K562 (cell line): ENCODE data around the gene FERMT3. TPM values are rescaled to one million over a fixed set of nuclear protein-coding genes. Genes with fewer than 3 reads are reported as not detected.
A peak's percentile ranks its signal among the peaks of the same experiment; 100 is the strongest.

Experiments
- ATAC-seq: fragments of 200-7000 bp; cut with Tn5 transposase; 3 replicates; pipeline ENCODE4 v1.9.1; 2020; ENCODE audit warnings: moderate library complexity
- BruUV-seq: library from RNA; stranded (reverse); fragments of 400-500 nt; replicated peaks from 2 replicates; lab custom pipeline; 2021; lab: Mats Ljungman, UMichigan
- CTCF ChIA-PET: fragments of 300-600 bp; formaldehyde crosslinking; extraction: SDS; loops from one replicate; lab custom pipeline; 2021; ENCODE audit warnings: low intra/inter-chr PET ratio; lab: Yijun Ruan, JAX
- POLR2A ChIA-PET: fragments of 300-600, 350-650 bp; sonication (Branson Sonifier 250); formaldehyde crosslinking; extraction: SDS; loops from one replicate; lab custom pipeline; 2021; ENCODE audit warnings: antibody characterized with exemption, inconsistent platforms; lab: Yijun Ruan, JAX
- DNase-seq, 4 experiments: peaks; one replicate each; pipeline versions ENCODE4 v3.0.0 to v3.0.0-alpha.2; 2011 to 2018; ENCODE audit warnings: low spot score in 3 of 4, mixed read lengths in 3 of 4; ENCODE audit errors: extremely low read depth in 1 of 4
- FAIRE-seq: peaks from 2 replicates; lab custom pipeline; 2011; peaks lifted over from hg19 to GRCh38; lab: Jason Lieb, UNC
- H2AFZ ChIP-seq: 2 replicates; pipeline ENCODE4 v1.6.0; 2011; ENCODE audit warnings: low read depth, low read length, control low read depth, inconsistent platforms
- H3K27ac ChIP-seq: fragments of 200-600 bp; 3 replicates; pipeline ENCODE4 v1.8.0; 2011; ENCODE audit warnings: low read depth, mild to moderate bottlenecking, control low read depth, inconsistent platforms, low read length, moderate library complexity, mixed read lengths; ENCODE audit errors: extremely low read depth
- H3K27me3 ChIP-seq, 2 experiments: fragments of 300-600 bp in 1 of 2; 2 replicates in 1 of 2; 3 replicates in 1 of 2; pipeline versions ENCODE4 v1.6.0 to v1.8.0; 2011; ENCODE audit warnings: inconsistent platforms in 2 of 2, low read length in 2 of 2, mild to moderate bottlenecking in 1 of 2, mixed read lengths in 1 of 2, moderate library complexity in 1 of 2; ENCODE audit not compliant: control insufficient read depth in 2 of 2, insufficient read depth in 2 of 2
- H3K36me3 ChIP-seq: fragments of 300-600 bp; 3 replicates; pipeline ENCODE4 v1.8.0; 2011; ENCODE audit warnings: mild to moderate bottlenecking, low read length, inconsistent platforms; ENCODE audit not compliant: control insufficient read depth, insufficient read depth
- H3K4me1 ChIP-seq, 2 experiments: fragments of 200-600 bp in 1 of 2; replicated peaks in 1 of 2; 2 replicates in 1 of 2; 3 replicates in 1 of 2; pipeline versions ENCODE4 v1.5.1 to v1.8.0; 2011; ENCODE audit warnings: inconsistent platforms in 2 of 2, low read length in 2 of 2, mild to moderate bottlenecking in 1 of 2, mixed read lengths in 1 of 2, moderate library complexity in 1 of 2; ENCODE audit not compliant: control insufficient read depth in 2 of 2, insufficient read depth in 2 of 2
- H3K4me2 ChIP-seq: 2 replicates; pipeline ENCODE4 v1.6.1; 2011; ENCODE audit warnings: low read length, control low read depth, inconsistent platforms, mixed read lengths; ENCODE audit not compliant: insufficient read depth
- H3K4me3 ChIP-seq: fragments of 200-600 bp; sonication (generic), shearing (Covaris generic); 2 replicates; pipeline ENCODE4 v1.5.1; 2016; ENCODE audit warnings: control low read depth, inconsistent platforms
- H3K79me2 ChIP-seq: fragments of 200-600 bp; 3 replicates; pipeline ENCODE4 v1.8.0; 2011; ENCODE audit warnings: low read length, inconsistent platforms; ENCODE audit not compliant: control insufficient read depth, insufficient read depth
- H3K9ac ChIP-seq, 2 experiments: 2 replicates each; pipeline versions ENCODE4 v1.6.0 to v1.6.1; 2011; ENCODE audit warnings: low read depth in 2 of 2, low read length in 2 of 2, control low read depth in 1 of 2, inconsistent platforms in 1 of 2, mild to moderate bottlenecking in 1 of 2, mixed read lengths in 1 of 2; ENCODE audit not compliant: insufficient read depth in 1 of 2
- H3K9me1 ChIP-seq: one replicate; pipeline ENCODE4 v1.6.0; 2011; ENCODE audit warnings: inconsistent platforms, mild to moderate bottlenecking, low read length, moderate library complexity; ENCODE audit not compliant: control insufficient read depth, insufficient read depth
- H3K9me3 ChIP-seq: replicated peaks from 2 replicates; pipeline ENCODE4 v1.5.1; 2011; ENCODE audit warnings: low read depth, low read length, inconsistent platforms; ENCODE audit not compliant: control insufficient read depth, insufficient read depth
- H4K20me1 ChIP-seq: replicated peaks from 2 replicates; pipeline ENCODE4 v1.6.1; 2011; ENCODE audit warnings: low read length, inconsistent platforms, mixed read lengths; ENCODE audit not compliant: control insufficient read depth, insufficient read depth
- CBX3 ChIP-seq, 2 experiments: IDR thresholded peaks; 1 replicate in 1 of 2; 2 replicates in 1 of 2; pipeline ENCODE4 v1.6.1; 2012; ENCODE audit warnings: inconsistent platforms in 2 of 2, low read length in 2 of 2, borderline replicate concordance in 1 of 2, control low read depth in 1 of 2
- FOXK2 ChIP-seq, 2 experiments: fragments of 450-650 bp; IDR thresholded peaks in 1 of 2; conservative IDR thresholded peaks in 1 of 2; 2 replicates each; pipeline ENCODE4 v1.6.1; 2016; ENCODE audit warnings: low read depth in 2 of 2, mild to moderate bottlenecking in 1 of 2
- FOXO4 ChIP-seq: fragments of 450-650 bp; formaldehyde crosslinking; IDR thresholded peaks from 2 replicates; pipeline ENCODE4 v1.4.0; 2020; ENCODE audit warnings: mild to moderate bottlenecking, moderate library complexity
- HEY1 ChIP-seq: fragments of 250-450 bp; sonication (Bioruptor Pico); IDR thresholded peaks from 2 replicates; pipeline ENCODE4 v1.5.0; 2020; ENCODE audit warnings: mild to moderate bottlenecking, moderate library complexity, borderline replicate concordance
- MCM7 ChIP-seq, 2 experiments: fragments of 450-650 bp; IDR thresholded peaks; 2 replicates each; pipeline ENCODE4 v1.6.1; 2016 to 2018
- NCOA4 ChIP-seq: fragments of 450-650 bp; IDR thresholded peaks from 2 replicates; pipeline ENCODE4 v1.6.1; 2018; ENCODE audit warnings: mild to moderate bottlenecking; ENCODE audit not compliant: partially characterized antibody
- SIN3A ChIP-seq, 2 experiments: fragments of 150-350 bp in 1 of 2; IDR thresholded peaks; 2 replicates each; pipeline ENCODE4 v1.6.1; 2011 to 2016; ENCODE audit warnings: borderline replicate concordance in 2 of 2, low read depth in 2 of 2, low read length in 2 of 2, mild to moderate bottlenecking in 2 of 2, moderate library complexity in 2 of 2; ENCODE audit not compliant: control insufficient read depth in 1 of 2
- THAP7 ChIP-seq: fragments of 250-450 bp; sonication (Bioruptor Pico); IDR thresholded peaks from 2 replicates; pipeline ENCODE4 v1.5.0; 2021
- ZNF124 ChIP-seq: sonication (generic); formaldehyde crosslinking; IDR thresholded peaks from 2 replicates; pipeline ENCODE4 v1.8.1; 2022; ENCODE audit warnings: missing genetic modification reagents
- WGBS: fragments of 100-300 bp; shearing (Covaris generic); methylation state at CpG from one replicate; pipeline ENCODE4 v1.1.6; 2016; ENCODE audit warnings: low coverage, mixed read lengths; ENCODE audit not compliant: insufficient coverage; ENCODE audit errors: missing lambda C conversion rate; 5-methylcytosine and 5-hydroxymethylcytosine counted together
- in situ Hi-C: fragments of 300-500 bp; cut with MboI; formaldehyde crosslinking; loops from 4 replicates; pipeline ENCODE4 v1.15.0; 2018; ENCODE audit warnings: inconsistent platforms, mixed read lengths
- intact Hi-C: fragments of 100-400 bp; cut with micrococcal nuclease; formaldehyde crosslinking; loops from 2 replicates; pipeline ENCODE4 v1.14.2; 2022
- polyA plus RNA-seq, 8 experiments: library from polyadenylated mRNA; depleted of rRNA in 4 of 8; stranded (reverse) in 5 of 8; unstranded in 3 of 8; fragments of >200 nt; fragmentation: Nextera tagmentation in 2 of 8; fragmentation: Illumina TruSeq in 1 of 8; extraction: Ambion mirVana in 2 of 8; extraction: Trizol in 1 of 8; gene quantifications; 2 replicates each; pipeline versions ENCODE4 v1.2.1 to v1.2.3, GENCODE V29; 2011 to 2014; ENCODE audit warnings: inconsistent platforms in 1 of 8, missing spikeins in 1 of 8
- total RNA-seq, 7 experiments: library from RNA; depleted of rRNA in 6 of 7; stranded (reverse); fragments of >200 nt in 6 of 7; fragmentation: Illumina TruSeq in 2 of 7; extraction: Trizol in 2 of 7; gene quantifications; 2 replicates each; pipeline versions ENCODE4 v1.2.1 to v1.2.3, GENCODE V29; 2011 to 2021; ENCODE audit warnings: low replicate concordance in 1 of 7
- TF ChIP-seq, protein P1 (sequence below): fragments of 250-450 bp; sonication (Bioruptor Pico); IDR thresholded peaks from 2 replicates; pipeline ENCODE4 v1.8.0; 2022; ENCODE audit warnings: moderate library complexity, mild to moderate bottlenecking, inconsistent platforms
- TF ChIP-seq, protein P2 (sequence below), 2 experiments: IDR thresholded peaks; 2 replicates each; pipeline ENCODE4 v1.6.1; 2011; ENCODE audit warnings: borderline replicate concordance in 1 of 2, control low read depth in 1 of 2, low read depth in 1 of 2, low read length in 1 of 2, mild to moderate bottlenecking in 1 of 2, mixed read lengths in 1 of 2, moderate library complexity in 1 of 2; ENCODE audit not compliant: insufficient read depth in 1 of 2, insufficient read length in 1 of 2, poor library complexity in 1 of 2, severe bottlenecking in 1 of 2; ENCODE audit errors: extremely low read depth in 1 of 2

FERMT3 gene
- total and polyA plus RNA-seq, 9 of the 15 experiments (the other 6 are each of a cell fraction or from before 2014, with no cell fraction given) = 3.2 to 275 (median 79.7) TPM

DNA sequence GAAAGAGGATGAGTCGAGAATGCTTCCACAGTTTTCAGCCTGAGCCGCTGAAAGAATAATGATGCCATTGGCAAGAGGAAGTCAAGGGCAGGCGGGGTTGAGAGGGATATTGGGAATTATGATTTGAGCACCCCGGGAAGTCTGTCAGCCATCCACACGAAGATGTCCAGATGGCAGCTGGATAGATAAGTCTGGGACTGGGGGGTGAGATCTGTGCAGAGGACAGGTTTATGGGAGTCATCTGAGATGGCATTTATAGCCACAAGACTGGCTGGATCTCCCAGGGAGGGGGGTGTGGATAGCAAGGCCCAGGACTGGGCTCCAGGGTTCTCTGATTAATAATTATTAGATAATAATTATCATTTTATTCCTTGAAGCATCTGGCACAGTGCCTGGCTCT is 25.6 kb upstream of the FERMT3 start:
- ChIA-PET CTCF (interaction anchor here (0.9 kb wide), 1 partner anchor 14 kb away, joined by 5 read pairs; the partner anchor contains the start of gene MACROD1), POLR2A (interaction anchor here (0.6 to 1.8 kb wide), 6 partner anchors 13 to 1726 kb away, joined by 3 to 9 read pairs (median 4); partner anchors contain the start of genes FERMT3 and MACROD1)
- Histone ChIP-seq H3K4me1 (peaks cover 23 to 46% of the 10 kb centered on the region in 2 experiments), H3K4me2 (peak overlapping the region; percentile 74), H3K9me1 (no peaks in the 10 kb centered on the region), H3K36me3 (peaks cover 4% of the 10 kb centered on the region; the same call in 1 of the 3 replicates), H3K27me3 (no peaks in the 10 kb centered on the region), H3K4me3 (no peak overlapping the region), H3K79me2 (peaks cover 32% of the 10 kb centered on the region), H3K9ac (peak overlapping the region; percentile 41 to 66; a peak in 2 of 4 replicates), H4K20me1 (no peaks in the 10 kb centered on the region), H2AFZ (no peak overlapping the region; the same call in 1 of the 2 replicates), H3K9me3 (no peaks in the 10 kb centered on the region), H3K27ac (no peak overlapping the region; the same call in 2 of the 3 replicates)
- DNase-seq (no peak), FAIRE-seq (no peak), ATAC-seq (no peak)
- no TSS peak for BruUV-seq
- in situ Hi-C loops = no loop called here
- TF ChIP-seq THAP7 (CRISPR knock-in tag) (no peak), FOXO4 (CRISPR knock-in tag) (no peak), SIN3A (IDR thresholded peaks at IDR 0.05; ENCODE audit: borderline replicate concordance in 2 of 2, control insufficient read depth in 1 of 2, low read depth in 2 of 2, low read length in 2 of 2) (no peak), ZNF124 (CRISPR knock-in tag) (no peak), FOXK2 (conservative IDR thresholded peaks at IDR 0.05 in 1 of 2, IDR thresholded peaks at IDR 0.05 in 1 of 2; ENCODE audit: low read depth in 2 of 2) (no peak), CBX3 (IDR thresholded peaks at IDR 0.05; ENCODE audit: borderline replicate concordance in 1 of 2, low read length in 2 of 2) (no peak), MCM7 (IDR thresholded peaks at IDR 0.05) (no peak), HEY1 (CRISPR knock-in tag) (no peak), NCOA4 (no peak)
- TF ChIP-seq, protein P1, sequence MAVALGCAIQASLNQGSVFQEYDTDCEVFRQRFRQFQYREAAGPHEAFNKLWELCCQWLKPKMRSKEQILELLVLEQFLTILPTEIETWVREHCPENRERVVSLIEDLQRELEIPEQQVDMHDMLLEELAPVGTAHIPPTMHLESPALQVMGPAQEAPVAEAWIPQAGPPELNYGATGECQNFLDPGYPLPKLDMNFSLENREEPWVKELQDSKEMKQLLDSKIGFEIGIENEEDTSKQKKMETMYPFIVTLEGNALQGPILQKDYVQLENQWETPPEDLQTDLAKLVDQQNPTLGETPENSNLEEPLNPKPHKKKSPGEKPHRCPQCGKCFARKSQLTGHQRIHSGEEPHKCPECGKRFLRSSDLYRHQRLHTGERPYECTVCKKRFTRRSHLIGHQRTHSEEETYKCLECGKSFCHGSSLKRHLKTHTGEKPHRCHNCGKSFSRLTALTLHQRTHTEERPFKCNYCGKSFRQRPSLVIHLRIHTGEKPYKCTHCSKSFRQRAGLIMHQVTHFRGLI (CRISPR knock-in tag) = no peak
- TF ChIP-seq, protein P2, sequence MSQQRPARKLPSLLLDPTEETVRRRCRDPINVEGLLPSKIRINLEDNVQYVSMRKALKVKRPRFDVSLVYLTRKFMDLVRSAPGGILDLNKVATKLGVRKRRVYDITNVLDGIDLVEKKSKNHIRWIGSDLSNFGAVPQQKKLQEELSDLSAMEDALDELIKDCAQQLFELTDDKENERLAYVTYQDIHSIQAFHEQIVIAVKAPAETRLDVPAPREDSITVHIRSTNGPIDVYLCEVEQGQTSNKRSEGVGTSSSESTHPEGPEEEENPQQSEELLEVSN (IDR thresholded peaks at IDR 0.05; ENCODE audit: borderline replicate concordance in 1 of 2, extremely low read depth in 1 of 2, insufficient read depth in 1 of 2, insufficient read length in 1 of 2, low read depth in 1 of 2, low read length in 1 of 2, poor library complexity in 1 of 2, severe bottlenecking in 1 of 2) = no peak
- WGBS = 53% methylated on average over 5 of the region's 5 CpGs
- intact Hi-C loops = no loop called here
